ENCODE measurements around the gene KLF18.

GRCh38 chr1:44144962-44145756 is 3.7 kb upstream of the KLF18 start:
- TF ChIP-seq CTCF (optimal IDR thresholded peaks at IDR 0.05 in 1 of 3, IDR thresholded peaks at IDR 0.05 in 1 of 3, conservative IDR thresholded peaks at IDR 0.05 in 1 of 3; ENCODE audit: extremely low read depth in 1 of 3, insufficient read depth in 2 of 3, low read length in 3 of 3), result no peak
- TF ChIP-seq EZH2 (IDR thresholded peaks at IDR 0.05; ENCODE audit: low read length), result no peak

All from keratinocyte (primary cell).